Gastroesophageal sphincter (tissue), 4 donors: Measurements from ENCODE around the gene KCNK6. TPM values are rescaled to one million over a fixed set of nuclear protein-coding genes. Genes with fewer than 3 reads are reported as not detected.

ENCODE experiments used
- ATAC-seq: fragments of 150-250 bp; one replicate; pipeline ENCODE4 v1.9.1; 2016; ENCODE audit warnings: mild to moderate bottlenecking, moderate library complexity
- H3K27ac ChIP-seq, 4 donors: fragments of 200-600 bp; sonication (generic) in 3 of 4; 1 replicate in 3 of 4; 2 replicates in 1 of 4; pipeline ENCODE4 v1.5.1; 2016 to 2019
- H3K27me3 ChIP-seq: fragments of 200-600 bp; sonication (generic); one replicate; pipeline ENCODE4 v1.5.1; 2019
- H3K36me3 ChIP-seq, 2 donors: fragments of 200-600 bp; sonication (generic); one replicate each; pipeline ENCODE4 v1.5.1; 2019; ENCODE audit warnings: control low read depth in 1 of 2
- H3K4me1 ChIP-seq, 3 donors: fragments of 200-600 bp; sonication (generic); 1 replicate in 2 of 3; 2 replicates in 1 of 3; pipeline ENCODE4 v1.5.1; 2016 to 2019; ENCODE audit warnings: control low read depth in 2 of 3
- H3K4me3 ChIP-seq, 2 donors: fragments of 200-600 bp; sonication (generic); one replicate each; pipeline ENCODE4 v1.5.1; 2019; ENCODE audit warnings: mild to moderate bottlenecking in 1 of 2, moderate library complexity in 1 of 2
- H3K9me3 ChIP-seq, 3 donors: fragments of 200-600 bp; sonication (generic); one replicate each; pipeline ENCODE4 v1.5.1; 2017 to 2019; ENCODE audit warnings: control low read depth in 2 of 3
- EP300 ChIP-seq: sonication (generic); formaldehyde crosslinking; IDR thresholded peaks from one replicate; pipeline ENCODE4 v1.6.1; 2017; ENCODE audit warnings: antibody characterized with exemption, mild to moderate bottlenecking
- POLR2A ChIP-seq, 2 donors: fragments of 450-650 bp; IDR thresholded peaks; one replicate each; pipeline ENCODE4 v1.6.1; 2017; ENCODE audit warnings: antibody characterized with exemption in 2 of 2, mild to moderate bottlenecking in 2 of 2, moderate library complexity in 1 of 2
- POLR2AphosphoS5 ChIP-seq: sonication (generic); formaldehyde crosslinking; IDR thresholded peaks from one replicate; pipeline ENCODE4 v1.6.1; 2017; ENCODE audit warnings: antibody characterized with exemption
- WGBS, 2 donors: methylation state at CpG; one replicate each; pipeline ENCODE4 v1.1.5; 2018; ENCODE audit warnings: low coverage in 1 of 2; 5-methylcytosine and 5-hydroxymethylcytosine counted together
- total RNA-seq, 4 donors: library from RNA; depleted of rRNA; stranded (reverse); fragments of >200 nt; gene quantifications; one replicate each; pipeline ENCODE4 v1.1.0, GENCODE V29; 2016
- TF ChIP-seq, protein P1 (sequence below), 4 experiments: fragments of 200-600 bp in 2 of 4; fragments of 450-650 bp in 2 of 4; sonication (generic) in 1 of 4; IDR thresholded peaks; one replicate each; pipeline ENCODE4 v1.5.1; 2017 to 2019; ENCODE audit warnings: antibody characterized with exemption in 4 of 4, mild to moderate bottlenecking in 2 of 4, moderate library complexity in 2 of 4

Gene KCNK6
- total RNA-seq, 4 donors from 2014 or later = 2.3 to 9.3 (median 6.1) TPM

DNA sequence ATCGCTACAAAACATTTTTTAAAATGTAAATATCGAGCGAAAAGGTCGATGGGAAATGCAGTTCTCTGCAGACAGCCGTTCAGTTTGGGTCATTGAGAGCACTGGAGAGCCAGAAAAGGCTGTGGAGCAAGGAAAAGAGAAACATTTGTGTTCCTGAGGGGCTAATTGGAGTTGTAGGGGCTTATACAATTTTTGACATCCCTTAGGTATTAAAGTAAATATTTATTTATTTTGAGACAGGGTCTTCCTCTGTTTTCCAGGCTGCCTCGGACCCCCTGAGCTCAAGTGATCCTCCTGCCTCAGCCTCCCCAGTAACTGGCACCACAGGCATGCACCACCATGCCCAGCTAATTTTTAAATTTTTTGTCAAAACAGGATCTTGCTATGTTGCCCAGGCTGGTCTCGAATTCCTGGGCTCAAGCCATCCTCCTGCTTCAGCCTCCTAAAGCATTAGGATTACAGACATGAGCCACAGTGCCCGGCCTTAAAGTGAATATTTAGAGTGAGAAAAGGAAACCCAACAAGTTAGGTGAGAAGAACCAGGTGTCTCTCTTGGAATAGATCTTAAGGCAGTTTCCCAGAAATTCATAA lies 3.1 kb upstream of the KCNK6 start:
- peaks cover 0 to 53% (median 21%) of the 10 kb centered on the region in 3 donors for H3K4me1 ChIP-seq

DNA sequence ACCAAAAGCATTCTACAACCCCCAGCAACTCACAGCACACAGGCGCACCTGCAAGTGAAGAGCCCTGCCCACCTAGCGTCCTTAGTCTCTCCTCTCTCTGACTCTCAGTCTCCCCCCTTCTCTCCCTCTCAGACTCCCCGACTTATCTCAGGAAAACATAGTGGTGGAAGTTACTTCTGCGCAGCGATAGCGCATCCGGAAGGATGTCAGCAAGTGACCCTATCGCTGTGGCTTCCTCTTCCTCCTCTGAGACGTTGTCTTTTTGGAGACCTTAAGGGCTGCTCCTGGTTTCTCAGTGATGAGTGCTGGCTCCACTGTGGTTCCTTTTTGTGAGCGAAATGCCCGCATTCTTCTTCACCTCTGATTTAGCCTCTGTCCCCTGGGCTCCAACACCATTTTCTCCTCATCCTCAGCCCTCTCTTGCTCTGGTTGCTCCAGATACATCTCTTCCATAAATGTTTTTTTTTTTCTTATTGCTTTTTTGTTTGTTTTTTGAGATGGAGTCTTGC lies 2.5 kb upstream of the KCNK6 start:
- no peaks in the 10 kb centered on the region for H3K9me3 ChIP-seq
- TF ChIP-seq POLR2A (IDR thresholded peaks at IDR 0.05) (no peak), EP300 (no peak), POLR2AphosphoS5 (no peak)
- TF ChIP-seq, protein P1, sequence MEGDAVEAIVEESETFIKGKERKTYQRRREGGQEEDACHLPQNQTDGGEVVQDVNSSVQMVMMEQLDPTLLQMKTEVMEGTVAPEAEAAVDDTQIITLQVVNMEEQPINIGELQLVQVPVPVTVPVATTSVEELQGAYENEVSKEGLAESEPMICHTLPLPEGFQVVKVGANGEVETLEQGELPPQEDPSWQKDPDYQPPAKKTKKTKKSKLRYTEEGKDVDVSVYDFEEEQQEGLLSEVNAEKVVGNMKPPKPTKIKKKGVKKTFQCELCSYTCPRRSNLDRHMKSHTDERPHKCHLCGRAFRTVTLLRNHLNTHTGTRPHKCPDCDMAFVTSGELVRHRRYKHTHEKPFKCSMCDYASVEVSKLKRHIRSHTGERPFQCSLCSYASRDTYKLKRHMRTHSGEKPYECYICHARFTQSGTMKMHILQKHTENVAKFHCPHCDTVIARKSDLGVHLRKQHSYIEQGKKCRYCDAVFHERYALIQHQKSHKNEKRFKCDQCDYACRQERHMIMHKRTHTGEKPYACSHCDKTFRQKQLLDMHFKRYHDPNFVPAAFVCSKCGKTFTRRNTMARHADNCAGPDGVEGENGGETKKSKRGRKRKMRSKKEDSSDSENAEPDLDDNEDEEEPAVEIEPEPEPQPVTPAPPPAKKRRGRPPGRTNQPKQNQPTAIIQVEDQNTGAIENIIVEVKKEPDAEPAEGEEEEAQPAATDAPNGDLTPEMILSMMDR (IDR thresholded peaks at IDR 0.05) = no peak
- peaks cover 15% of the 10 kb centered on the region for H3K27me3 ChIP-seq
- peaks cover 0 to 58% (median 24%) of the 10 kb centered on the region in 3 donors for H3K4me1 ChIP-seq
- WGBS, 2 donors = 66 to 74% methylated on average over 3 to 11 of the region's 11 CpGs
- H3K27ac ChIP-seq = peak overlapping the region in 2 of 4 donors; percentile 82
- ATAC-seq = no peak
- H3K4me3 ChIP-seq = peak overlapping the region in 1 of 2 donors; percentile 1
- H3K36me3 ChIP-seq = no peaks in the 10 kb centered on the region

More for the DNA sequence above, 3.1 kb upstream of the KCNK6 start:
- 30 to 33% methylated on average over 7 to 8 of the region's 8 CpGs for WGBS, 2 donors
- no peaks in the 10 kb centered on the region for H3K36me3 ChIP-seq
- H3K27ac ChIP-seq = peak overlapping the region; percentile 45 to 88 (median 82)
- H3K4me3 ChIP-seq = peak overlapping the region; percentile 15 to 61
- no peak for ATAC-seq
- no peak for TF ChIP-seq POLR2A (IDR thresholded peaks at IDR 0.05)
- peaks cover 15% of the 10 kb centered on the region for H3K27me3 ChIP-seq
- H3K9me3 ChIP-seq = no peaks in the 10 kb centered on the region

DNA sequence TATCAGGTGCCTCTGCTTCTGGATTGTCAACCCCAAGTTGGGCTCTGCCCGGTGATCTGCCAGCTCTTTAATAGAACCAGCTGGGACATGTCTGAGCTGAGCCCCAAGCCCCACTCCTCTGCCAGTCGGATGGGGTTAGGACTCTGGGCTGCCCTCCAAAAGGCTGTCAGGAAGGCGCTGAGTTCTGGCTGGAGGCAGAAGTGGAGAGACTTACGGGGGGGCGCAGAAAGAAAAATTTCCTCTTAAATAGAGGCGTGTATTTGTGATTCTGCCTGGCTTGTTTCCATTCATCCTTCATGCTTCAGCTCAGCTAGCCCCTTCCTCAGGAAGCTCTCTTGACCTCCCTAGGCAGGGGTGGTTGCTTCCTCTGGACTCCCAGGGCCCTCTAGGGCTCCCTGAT lies 985 bp upstream of the KCNK6 start:
- no peak for ATAC-seq
- no peak overlapping the region for H3K4me3 ChIP-seq

DNA sequence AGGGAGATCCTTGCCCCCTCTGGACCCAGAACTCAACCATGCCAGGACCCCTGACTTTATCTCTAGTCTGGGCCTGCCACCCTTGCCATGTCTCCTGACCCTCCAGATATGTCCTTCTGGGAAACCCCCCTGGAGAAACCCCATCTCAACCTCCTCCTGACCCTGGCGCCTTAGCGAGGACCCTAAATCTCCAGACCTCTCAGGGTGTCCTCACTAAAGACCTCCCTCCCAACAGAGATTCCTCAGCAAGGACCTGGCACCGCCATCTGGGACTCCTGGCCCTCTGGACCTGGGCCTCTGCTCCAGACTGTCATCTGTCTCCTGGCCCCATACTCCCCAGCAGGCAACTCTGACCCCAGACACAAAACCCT lies 1.3 kb downstream of the KCNK6 start:
- no peak for TF ChIP-seq EP300
- TF ChIP-seq, protein P1 (IDR thresholded peaks at IDR 0.05) = no peak
- TF ChIP-seq POLR2AphosphoS5 = no peak
- no peak for TF ChIP-seq POLR2A (IDR thresholded peaks at IDR 0.05)
- peak overlapping the region in 3 of 4 donors; percentile 77 to 82 (median 77) for H3K27ac ChIP-seq
- ATAC-seq = no peak
- H3K4me1 ChIP-seq = peaks cover 0 to 52% (median 19%) of the 10 kb centered on the region in 3 donors
- peaks cover 15% of the 10 kb centered on the region for H3K27me3 ChIP-seq
- whole genome bisulfite sequencing, 2 donors = 87% methylated on average over 3 of the region's 3 CpGs; no CpG with 5 or more reads in 1 of the 2 donors
- H3K4me3 ChIP-seq = peak overlapping the region in 1 of 2 donors; percentile 74
- H3K9me3 ChIP-seq = no peaks in the 10 kb centered on the region
- peaks cover 0 to 17% of the 10 kb centered on the region in 2 donors for H3K36me3 ChIP-seq

More for the DNA sequence above, 985 bp upstream of the KCNK6 start:
- H3K9me3 ChIP-seq = no peaks in the 10 kb centered on the region
- 22 to 40% methylated on average over 3 to 5 of the region's 6 CpGs for WGBS, 2 donors
- no peaks in the 10 kb centered on the region for H3K36me3 ChIP-seq
- peak overlapping the region in 3 of 4 donors; percentile 74 to 77 (median 77) for H3K27ac ChIP-seq
- H3K27me3 ChIP-seq = peaks cover 15% of the 10 kb centered on the region
- TF ChIP-seq EP300 (no peak), POLR2A (IDR thresholded peaks at IDR 0.05) (no peak), POLR2AphosphoS5 (no peak)
- TF ChIP-seq, protein P1 (IDR thresholded peaks at IDR 0.05) = no peak
- peaks cover 0 to 62% (median 24%) of the 10 kb centered on the region in 3 donors for H3K4me1 ChIP-seq

DNA sequence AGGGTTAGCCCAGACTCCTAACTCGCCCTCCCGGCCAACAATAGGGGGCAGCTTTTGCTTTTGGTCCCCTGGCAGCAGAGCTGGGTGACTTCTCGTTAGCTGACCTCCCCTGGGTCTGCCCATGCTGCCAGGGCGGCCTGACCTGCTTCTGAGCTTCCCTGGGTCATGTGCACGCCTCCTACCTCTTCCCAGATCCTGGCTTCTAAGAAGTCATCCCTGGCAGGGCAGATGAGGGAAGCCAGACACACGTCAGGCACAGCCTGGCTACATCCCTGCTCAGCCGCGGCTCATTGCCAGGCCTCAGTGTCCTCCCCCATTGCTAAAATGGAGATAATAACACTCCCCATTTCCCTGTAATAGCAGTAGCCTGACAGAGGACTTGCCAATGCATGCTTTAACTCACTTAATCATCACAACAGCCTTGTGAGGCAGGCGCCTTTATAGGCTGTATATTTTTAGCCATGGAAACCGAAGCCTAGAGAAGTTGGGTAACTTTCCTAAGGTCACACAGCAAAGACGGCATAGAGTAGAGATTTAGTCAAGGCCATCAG lies 2.1 kb downstream of the KCNK6 start:
- peak; percentile 86 for TF ChIP-seq POLR2AphosphoS5
- no peak for TF ChIP-seq EP300
- Histone ChIP-seq H3K36me3 (peaks cover 0 to 24% of the 10 kb centered on the region in 2 donors), H3K27ac (peak overlapping the region; percentile 6 to 82 (median 77)), H3K27me3 (peaks cover 15% of the 10 kb centered on the region), H3K4me1 (peaks cover 0 to 45% (median 19%) of the 10 kb centered on the region in 3 donors), H3K9me3 (no peaks in the 10 kb centered on the region), H3K4me3 (peak overlapping the region in 1 of 2 donors; percentile 74)
- ATAC-seq = peak; percentile 80
- WGBS, 2 donors = 28 to 44% methylated on average over 2 to 6 of the region's 11 CpGs
